ENCODE measurements around the gene SDC3.

SDC3 gene

GRCh38 chr1:30908696-30909364 is at the start of gene SDC3:
Gene SDC3 (minus strand): TSS chr1:30908758. CDS start chr1:30908586, 172 bp downstream.
- peak within 1 kb of the TSS; percentile 46 for H3K4me3 ChIP-seq (ENCODE audit: low read depth, low read length)
- H3K9ac ChIP-seq = no peak within 1 kb of the TSS
- peak within 1 kb of the TSS; percentile 87 for H2AFZ ChIP-seq
- H3K79me2 ChIP-seq = no peaks in the 10 kb centered on the region
- no peaks in the 10 kb centered on the region for H3K36me3 ChIP-seq (ENCODE audit: control insufficient read depth, insufficient read depth, low read length)
- no peaks in the 10 kb centered on the region for H3K9me3 ChIP-seq (ENCODE audit: control insufficient read depth, low read length)
- no peak within 1 kb of the TSS for H3K27ac ChIP-seq
- no peak for TF ChIP-seq CTCF (IDR thresholded peaks at IDR 0.05)
- peak within 1 kb of the TSS; percentile 91 for H3K4me2 ChIP-seq (ENCODE audit: low read length)
- no peaks in the 10 kb centered on the region for H3K4me1 ChIP-seq
- no peaks in the 10 kb centered on the region for H3K27me3 ChIP-seq (ENCODE audit: control insufficient read depth, insufficient read depth, low read length)

GRCh38 chr1:30957560-30958222 is 49.1 kb upstream of the SDC3 start:
- Histone ChIP-seq H3K36me3 (ENCODE audit: control insufficient read depth, insufficient read depth, low read length) (no peaks in the 10 kb centered on the region), H3K27ac (no peak overlapping the region), H3K27me3 (ENCODE audit: control insufficient read depth, insufficient read depth, low read length) (no peaks in the 10 kb centered on the region), H2AFZ (no peak overlapping the region), H3K4me3 (ENCODE audit: low read depth, low read length) (no peak overlapping the region), H3K9me3 (ENCODE audit: control insufficient read depth, low read length) (no peaks in the 10 kb centered on the region), H3K4me1 (no peaks in the 10 kb centered on the region), H3K9ac (no peak overlapping the region), H3K79me2 (peaks cover 2% of the 10 kb centered on the region), H3K4me2 (ENCODE audit: low read length) (no peak overlapping the region)
- no peak for TF ChIP-seq CTCF (IDR thresholded peaks at IDR 0.05)

DNA sequence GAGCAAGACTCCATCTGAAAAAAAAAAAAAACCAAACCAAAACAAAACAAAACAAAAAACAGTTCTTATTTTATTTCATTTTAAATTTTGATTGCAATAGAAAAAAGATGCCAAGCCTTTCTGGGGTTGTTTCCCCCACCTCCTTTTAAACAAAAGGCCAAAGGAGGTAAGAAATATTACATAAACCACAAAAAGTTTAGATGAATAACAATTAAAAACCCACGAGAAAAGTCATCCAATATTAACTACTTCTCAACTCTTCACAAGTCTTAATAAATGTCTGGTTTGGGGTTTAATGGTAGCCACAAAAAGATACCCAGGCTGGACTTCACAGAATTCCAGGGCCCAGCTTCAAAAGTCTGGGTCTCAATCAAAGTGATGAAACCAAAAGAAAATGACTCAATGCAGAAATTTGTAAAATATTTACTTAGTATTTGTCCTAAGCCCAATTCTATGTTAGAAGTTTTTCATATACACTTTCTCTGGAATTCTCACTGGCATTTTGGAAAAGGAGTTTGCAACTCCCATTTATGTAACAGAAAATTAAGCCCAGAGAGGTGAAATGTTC is 47.0 kb upstream of the SDC3 start:
- H3K4me1 ChIP-seq = no peaks in the 10 kb centered on the region
- H3K27ac ChIP-seq = no peak overlapping the region

GRCh38 chr1:30953685-30954084 is 45.1 kb upstream of the SDC3 start:
- no peaks in the 10 kb centered on the region for H3K36me3 ChIP-seq (ENCODE audit: control insufficient read depth, insufficient read depth, low read length)
- H3K27ac ChIP-seq = no peak overlapping the region
- H3K4me1 ChIP-seq = no peaks in the 10 kb centered on the region
- H3K4me3 ChIP-seq (ENCODE audit: low read depth, low read length) = no peak overlapping the region
- TF ChIP-seq CTCF (IDR thresholded peaks at IDR 0.05) = no peak
- H3K79me2 ChIP-seq = peaks cover 2% of the 10 kb centered on the region
- no peaks in the 10 kb centered on the region for H3K9me3 ChIP-seq (ENCODE audit: control insufficient read depth, low read length)
- H3K9ac ChIP-seq = no peak overlapping the region
- no peak overlapping the region for H3K4me2 ChIP-seq (ENCODE audit: low read length)
- no peaks in the 10 kb centered on the region for H3K27me3 ChIP-seq (ENCODE audit: control insufficient read depth, insufficient read depth, low read length)
- no peak overlapping the region for H2AFZ ChIP-seq

More for the DNA sequence above, 47.0 kb upstream of the SDC3 start:
- Histone ChIP-seq H3K9me3 (ENCODE audit: control insufficient read depth, low read length) (no peaks in the 10 kb centered on the region), H3K4me2 (ENCODE audit: low read length) (no peak overlapping the region), H3K79me2 (peaks cover 2% of the 10 kb centered on the region), H3K4me3 (ENCODE audit: low read depth, low read length) (no peak overlapping the region), H3K36me3 (ENCODE audit: control insufficient read depth, insufficient read depth, low read length) (no peaks in the 10 kb centered on the region), H3K27me3 (ENCODE audit: control insufficient read depth, insufficient read depth, low read length) (no peaks in the 10 kb centered on the region), H3K9ac (no peak overlapping the region), H2AFZ (no peak overlapping the region)
- TF ChIP-seq CTCF (IDR thresholded peaks at IDR 0.05) = no peak

Measured in parathyroid adenoma (tissue), 2 donors.